LNCaP clone FGC (cell line): ENCODE results near the gene CDC123.

Experiments used
- DNase-seq: peaks from one replicate; pipeline ENCODE4 v3.0.0-alpha.2; 2011; ENCODE audit warnings: low read depth
- H3K4me3 ChIP-seq: 2 replicates; pipeline ENCODE4 v1.5.1; 2011; ENCODE audit warnings: mild to moderate bottlenecking, low read depth, low read length, control low read depth
- CTCF ChIP-seq: IDR thresholded peaks from 2 replicates; pipeline ENCODE4 v1.5.1; 2012; ENCODE audit warnings: mild to moderate bottlenecking; ENCODE audit not compliant: control insufficient read depth, insufficient read depth; ENCODE audit errors: extremely low read depth

CDC123 gene

GRCh38 chr10:12180221-12180974, 15.6 kb upstream of the CDC123 start:
- H3K4me3 ChIP-seq: no peak overlapping the region
- no peak for DNase-seq
- TF ChIP-seq CTCF: no peak

- no peak for TF ChIP-seq CTCF
- DNase-seq: no peak
- no peak overlapping the region for H3K4me3 ChIP-seq
Observed at GRCh38 chr10:12181065-12181775, 14.8 kb upstream of the CDC123 start.

DNA sequence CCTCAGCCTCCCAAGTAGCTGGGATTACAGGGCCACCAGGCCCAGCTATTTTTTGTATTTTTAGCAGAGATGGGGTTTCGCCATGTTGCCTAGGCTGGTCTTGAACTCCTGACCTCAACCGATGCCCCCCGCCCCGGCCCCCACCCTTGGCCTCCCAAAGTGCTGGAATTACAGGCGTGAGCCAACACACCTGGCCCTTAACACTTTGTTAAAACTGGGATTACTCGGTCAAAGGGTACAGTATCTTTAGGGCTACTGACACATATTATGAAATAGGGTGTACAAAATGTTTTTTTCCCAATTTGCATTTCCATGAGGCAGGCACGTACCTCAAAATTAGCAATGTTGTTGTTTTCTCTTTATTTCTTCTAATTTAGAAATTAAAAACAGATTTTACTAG, 11.8 kb upstream of the CDC123 start:
- H3K4me3 ChIP-seq: no peak overlapping the region
- no peak for DNase-seq
- no peak for TF ChIP-seq CTCF

- no peak for TF ChIP-seq CTCF
- no peak overlapping the region for H3K4me3 ChIP-seq
- DNase-seq: no peak
Observed at GRCh38 chr10:12186323-12186722, 9.7 kb upstream of the CDC123 start.

- no peak for DNase-seq
- H3K4me3 ChIP-seq: no peak overlapping the region
- TF ChIP-seq CTCF: no peak
Observed at GRCh38 chr10:12187321-12187905, 8.6 kb upstream of the CDC123 start.

DNA sequence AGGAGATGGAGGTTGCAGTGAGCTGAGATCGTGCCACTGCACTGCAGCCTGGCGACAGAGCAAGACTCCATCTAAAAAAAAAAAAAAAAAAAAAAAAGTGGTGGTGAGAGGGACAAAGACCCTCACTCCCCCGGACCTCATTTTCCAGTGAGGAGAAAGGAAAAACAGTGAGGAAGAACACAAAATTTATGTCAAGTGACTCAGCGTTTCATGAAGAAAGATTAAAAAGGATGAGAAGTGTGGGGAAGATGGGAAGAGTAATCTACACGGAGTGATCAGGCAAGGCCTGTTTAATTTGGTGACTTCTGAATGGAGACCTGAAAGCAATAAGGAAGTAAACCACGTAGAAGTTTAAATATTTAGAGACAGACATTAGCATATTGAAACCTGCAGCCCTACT, 7.3 kb upstream of the CDC123 start:
- DNase-seq: no peak
- no peak for TF ChIP-seq CTCF
- H3K4me3 ChIP-seq: no peak overlapping the region

DNA sequence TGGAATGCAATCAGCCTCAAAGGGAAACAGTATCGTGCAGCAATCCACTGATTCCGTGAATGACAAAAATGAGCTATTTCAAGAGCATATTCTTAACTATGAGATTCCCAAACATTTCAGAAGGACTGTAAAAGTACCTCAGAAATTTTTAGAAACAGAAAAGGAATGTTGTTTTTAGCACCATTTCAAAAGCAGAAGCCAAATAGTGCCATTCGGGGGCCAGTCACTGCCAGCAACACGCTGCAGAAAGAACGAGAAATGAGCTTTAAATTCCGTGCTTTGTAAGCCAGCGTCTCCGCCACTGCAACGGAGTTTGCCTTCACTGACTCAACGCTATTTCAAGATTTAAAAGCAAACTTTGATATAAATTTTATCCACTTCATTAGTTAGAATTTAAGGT, 6.6 kb upstream of the CDC123 start:
- TF ChIP-seq CTCF: no peak
- DNase-seq: no peak
- no peak overlapping the region for H3K4me3 ChIP-seq
